Type B pancreatic cell (in vitro differentiated cells): ENCODE results near the gene ALKBH8. TPM values are rescaled to one million over a fixed set of nuclear protein-coding genes. Genes with fewer than 3 reads are reported as not detected.
A peak's percentile ranks its signal among the peaks of the same experiment; 100 is the strongest.
"Not testable (repeated sequence)": the region's sequence is repeated elsewhere in the genome, so short reads cannot be mapped to it uniquely, and the experiment has no call there.

ENCODE experiments used
- DNase-seq: peaks from one replicate; pipeline ENCODE4 v3.0.0; 2021; ENCODE audit warnings: mixed read lengths; ENCODE audit not compliant: unreplicated experiment; ENCODE audit errors: extremely low spot score
- H3K27ac Mint-ChIP-seq: 2 replicates; pipeline ENCODE4 v1.8.0; 2021; ENCODE audit warnings: mild to moderate bottlenecking, mixed read lengths
- H3K27me3 Mint-ChIP-seq: 2 replicates; pipeline ENCODE4 v1.8.0; 2021; ENCODE audit warnings: mixed read lengths
- H3K36me3 Mint-ChIP-seq: 2 replicates; pipeline ENCODE4 v1.8.0; 2021; ENCODE audit warnings: mixed read lengths
- H3K4me1 Mint-ChIP-seq: one replicate; pipeline ENCODE4 v1.8.0; 2021; ENCODE audit warnings: mixed read lengths; ENCODE audit not compliant: unreplicated experiment
- H3K4me3 Mint-ChIP-seq: 2 replicates; pipeline ENCODE4 v1.8.0; 2021; ENCODE audit warnings: mild to moderate bottlenecking, mixed read lengths
- H3K9me3 Mint-ChIP-seq: 2 replicates; pipeline ENCODE4 v1.8.0; 2021; ENCODE audit warnings: mixed read lengths
- total RNA-seq: library from RNA; stranded (reverse); gene quantifications from 2 replicates; pipeline ENCODE4 v1.2.1, GENCODE V29; 2021; ENCODE audit warnings: low replicate concordance
- TF ChIP-seq, protein P1 (sequence below): fragments of 200-600 bp; sonication (generic); conservative IDR thresholded peaks from 2 replicates; pipeline ENCODE4 v1.5.0; 2021; ENCODE audit warnings: antibody characterized with exemption, mild to moderate bottlenecking

ALKBH8 gene
- total RNA-seq, 1 donor from 2014 or later, result 7.8 TPM

GRCh38 chr11:107581147-107581546 is 15.6 kb upstream of the ALKBH8 start:
- Mint-ChIP-seq H3K4me1 (peaks cover 11% of the 10 kb centered on the region), H3K27ac (no peak overlapping the region), H3K9me3 (no peaks in the 10 kb centered on the region), H3K36me3 (no peaks in the 10 kb centered on the region), H3K4me3 (no peak overlapping the region), H3K27me3 (peaks cover 16% of the 10 kb centered on the region)
- TF ChIP-seq, protein P1, sequence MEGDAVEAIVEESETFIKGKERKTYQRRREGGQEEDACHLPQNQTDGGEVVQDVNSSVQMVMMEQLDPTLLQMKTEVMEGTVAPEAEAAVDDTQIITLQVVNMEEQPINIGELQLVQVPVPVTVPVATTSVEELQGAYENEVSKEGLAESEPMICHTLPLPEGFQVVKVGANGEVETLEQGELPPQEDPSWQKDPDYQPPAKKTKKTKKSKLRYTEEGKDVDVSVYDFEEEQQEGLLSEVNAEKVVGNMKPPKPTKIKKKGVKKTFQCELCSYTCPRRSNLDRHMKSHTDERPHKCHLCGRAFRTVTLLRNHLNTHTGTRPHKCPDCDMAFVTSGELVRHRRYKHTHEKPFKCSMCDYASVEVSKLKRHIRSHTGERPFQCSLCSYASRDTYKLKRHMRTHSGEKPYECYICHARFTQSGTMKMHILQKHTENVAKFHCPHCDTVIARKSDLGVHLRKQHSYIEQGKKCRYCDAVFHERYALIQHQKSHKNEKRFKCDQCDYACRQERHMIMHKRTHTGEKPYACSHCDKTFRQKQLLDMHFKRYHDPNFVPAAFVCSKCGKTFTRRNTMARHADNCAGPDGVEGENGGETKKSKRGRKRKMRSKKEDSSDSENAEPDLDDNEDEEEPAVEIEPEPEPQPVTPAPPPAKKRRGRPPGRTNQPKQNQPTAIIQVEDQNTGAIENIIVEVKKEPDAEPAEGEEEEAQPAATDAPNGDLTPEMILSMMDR, result no peak
- no peak for DNase-seq

GRCh38 chr11:107579169-107579568 is 13.6 kb upstream of the ALKBH8 start:
- H3K9me3 Mint-ChIP-seq, DNase-seq, H3K27me3 Mint-ChIP-seq, H3K4me3 Mint-ChIP-seq, H3K36me3 Mint-ChIP-seq, H3K27ac Mint-ChIP-seq: not testable (repeated sequence)
- peaks cover 11% of the 10 kb centered on the region for H3K4me1 Mint-ChIP-seq

- Mint-ChIP-seq H3K27me3 (peaks cover 4% of the 10 kb centered on the region), H3K4me3 (peak overlapping the region; percentile 13), H3K36me3 (no peaks in the 10 kb centered on the region), H3K27ac (peak overlapping the region; percentile 16), H3K9me3 (no peaks in the 10 kb centered on the region), H3K4me1 (peaks cover 11% of the 10 kb centered on the region)
- TF ChIP-seq, protein P1, result no peak
- no peak for DNase-seq
These were observed 11.8 kb upstream of the ALKBH8 start for GRCh38 chr11:107577346-107577711.

GRCh38 chr11:107576497-107577345 is 11.2 kb upstream of the ALKBH8 start:
- H3K27me3 Mint-ChIP-seq, H3K9me3 Mint-ChIP-seq, H3K36me3 Mint-ChIP-seq, DNase-seq: not testable (repeated sequence)
- TF ChIP-seq, protein P1, result peak; percentile 87
- H3K27ac Mint-ChIP-seq, result peak overlapping the region; percentile 16
- H3K4me1 Mint-ChIP-seq, result peaks cover 11% of the 10 kb centered on the region
- H3K4me3 Mint-ChIP-seq, result peak overlapping the region; percentile 13

DNA sequence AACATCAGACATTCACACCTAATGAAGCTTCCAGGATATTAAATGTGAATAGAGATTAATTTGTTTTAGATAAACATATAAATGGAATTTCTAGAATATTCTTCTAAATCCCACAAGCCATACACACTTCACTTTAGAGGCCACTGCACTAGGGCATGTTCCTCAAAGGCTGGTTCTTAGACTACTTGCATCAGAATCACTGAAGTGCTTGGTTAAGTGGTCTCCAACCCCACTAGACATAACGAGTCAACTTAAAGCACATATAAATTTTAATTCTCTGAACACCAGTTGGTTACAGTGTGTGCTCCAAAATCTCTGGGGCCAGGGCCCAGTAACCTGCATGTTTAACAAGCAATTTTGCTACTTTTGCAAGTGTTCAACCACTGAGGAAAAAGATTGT is 7.9 kb upstream of the ALKBH8 start:
- peak overlapping the region; percentile 22 for H3K27ac Mint-ChIP-seq
- no peaks in the 10 kb centered on the region for H3K9me3 Mint-ChIP-seq
- TF ChIP-seq, protein P1, result no peak
- DNase-seq, result no peak
- no peaks in the 10 kb centered on the region for H3K36me3 Mint-ChIP-seq
- peaks cover 11% of the 10 kb centered on the region for H3K4me1 Mint-ChIP-seq
- no peaks in the 10 kb centered on the region for H3K27me3 Mint-ChIP-seq
- no peak overlapping the region for H3K4me3 Mint-ChIP-seq

DNA sequence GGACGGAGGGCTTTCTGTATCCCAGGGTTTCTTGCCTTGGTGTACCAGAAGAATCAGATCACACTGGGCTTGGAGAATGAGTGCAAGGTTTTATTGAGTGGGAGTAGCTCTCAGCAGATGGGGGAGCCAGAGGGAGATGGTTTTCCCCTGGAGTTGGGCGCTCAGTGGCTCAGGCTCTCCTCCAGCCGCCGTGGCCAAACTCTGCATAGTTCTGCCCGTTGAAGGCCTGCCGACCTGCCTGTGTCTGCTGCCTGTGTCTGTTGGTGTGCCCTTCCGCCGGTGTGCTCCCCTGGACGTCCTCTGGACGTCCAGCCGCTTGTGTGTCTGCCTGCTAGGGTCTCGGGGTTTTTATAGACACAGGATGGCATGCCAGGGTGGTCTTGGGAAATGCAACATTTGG is 4.5 kb upstream of the ALKBH8 start:
- Mint-ChIP-seq H3K4me1 (peaks cover 12% of the 10 kb centered on the region), H3K4me3 (no peak overlapping the region), H3K36me3 (no peaks in the 10 kb centered on the region), H3K9me3 (no peaks in the 10 kb centered on the region), H3K27me3 (no peaks in the 10 kb centered on the region), H3K27ac (no peak overlapping the region)
- DNase-seq, result no peak
- TF ChIP-seq, protein P1, result no peak
